ENCODE results near the gene UPK3B.
"Not testable (repeated sequence)": the region's sequence is repeated elsewhere in the genome, so short reads cannot be mapped to it uniquely, and the experiment has no call there.

Gene UPK3B

DNA sequence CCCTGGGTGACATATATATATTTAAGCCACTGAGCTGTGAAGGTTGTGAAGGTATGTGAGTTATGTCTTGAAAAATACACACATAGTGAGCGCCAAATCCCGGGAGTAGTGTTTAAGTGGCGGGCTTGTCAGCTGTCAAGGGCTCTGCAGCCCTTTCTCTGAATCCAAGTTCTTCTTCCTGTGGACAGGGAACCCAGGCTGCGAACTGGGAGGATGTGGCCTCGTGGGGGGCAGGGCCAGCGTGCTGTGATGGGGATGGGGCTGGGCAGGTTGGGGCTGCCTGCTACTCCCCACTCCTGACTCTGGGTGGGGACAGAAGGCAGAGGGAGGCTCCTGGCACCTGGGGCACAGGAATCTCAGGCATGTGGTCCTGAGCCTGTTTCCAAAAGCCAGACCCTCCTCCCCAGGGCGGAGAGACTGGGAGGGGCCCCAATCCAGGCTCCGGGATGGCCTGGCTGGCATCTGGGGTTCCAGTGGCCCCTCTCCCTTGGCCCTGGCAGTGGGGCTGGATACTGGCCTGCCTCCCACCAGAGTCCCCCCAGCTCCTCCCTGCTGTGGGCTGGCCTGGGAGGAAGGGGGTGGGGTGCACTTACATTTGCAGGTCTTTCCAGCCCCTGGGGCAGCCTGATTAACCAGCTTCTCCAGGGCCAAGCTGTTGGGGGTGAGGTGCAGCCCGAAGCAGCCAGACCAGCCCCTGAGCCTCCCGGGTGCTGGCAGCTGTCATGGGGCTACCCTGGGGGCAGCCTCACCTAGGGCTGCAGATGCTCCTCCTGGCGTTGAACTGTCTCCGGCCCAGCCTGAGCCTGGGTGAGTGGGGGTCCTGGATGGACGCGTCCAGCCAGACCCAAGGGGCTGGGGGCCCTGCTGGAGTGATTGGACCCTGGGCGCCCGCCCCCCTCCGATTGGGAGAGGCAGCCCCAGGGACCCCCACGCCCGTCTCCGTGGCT, at the start of gene UPK3B:
TSS of gene UPK3B (plus strand) at position 622 of the 947 bp plus-strand sequence. CDS start at position 723, 101 bp downstream.
- TF ChIP-seq, protein P1, sequence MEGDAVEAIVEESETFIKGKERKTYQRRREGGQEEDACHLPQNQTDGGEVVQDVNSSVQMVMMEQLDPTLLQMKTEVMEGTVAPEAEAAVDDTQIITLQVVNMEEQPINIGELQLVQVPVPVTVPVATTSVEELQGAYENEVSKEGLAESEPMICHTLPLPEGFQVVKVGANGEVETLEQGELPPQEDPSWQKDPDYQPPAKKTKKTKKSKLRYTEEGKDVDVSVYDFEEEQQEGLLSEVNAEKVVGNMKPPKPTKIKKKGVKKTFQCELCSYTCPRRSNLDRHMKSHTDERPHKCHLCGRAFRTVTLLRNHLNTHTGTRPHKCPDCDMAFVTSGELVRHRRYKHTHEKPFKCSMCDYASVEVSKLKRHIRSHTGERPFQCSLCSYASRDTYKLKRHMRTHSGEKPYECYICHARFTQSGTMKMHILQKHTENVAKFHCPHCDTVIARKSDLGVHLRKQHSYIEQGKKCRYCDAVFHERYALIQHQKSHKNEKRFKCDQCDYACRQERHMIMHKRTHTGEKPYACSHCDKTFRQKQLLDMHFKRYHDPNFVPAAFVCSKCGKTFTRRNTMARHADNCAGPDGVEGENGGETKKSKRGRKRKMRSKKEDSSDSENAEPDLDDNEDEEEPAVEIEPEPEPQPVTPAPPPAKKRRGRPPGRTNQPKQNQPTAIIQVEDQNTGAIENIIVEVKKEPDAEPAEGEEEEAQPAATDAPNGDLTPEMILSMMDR (IDR thresholded peaks at IDR 0.05; ENCODE audit: low read depth, low read length) = no peak
- no peak for DNase-seq (ENCODE audit: low read depth in 2 of 2)
- no peak within 1 kb of the TSS for H3K4me3 ChIP-seq (replicated peaks in 1 of 2; ENCODE audit: low read depth in 2 of 2, low read length in 2 of 2)

DNA sequence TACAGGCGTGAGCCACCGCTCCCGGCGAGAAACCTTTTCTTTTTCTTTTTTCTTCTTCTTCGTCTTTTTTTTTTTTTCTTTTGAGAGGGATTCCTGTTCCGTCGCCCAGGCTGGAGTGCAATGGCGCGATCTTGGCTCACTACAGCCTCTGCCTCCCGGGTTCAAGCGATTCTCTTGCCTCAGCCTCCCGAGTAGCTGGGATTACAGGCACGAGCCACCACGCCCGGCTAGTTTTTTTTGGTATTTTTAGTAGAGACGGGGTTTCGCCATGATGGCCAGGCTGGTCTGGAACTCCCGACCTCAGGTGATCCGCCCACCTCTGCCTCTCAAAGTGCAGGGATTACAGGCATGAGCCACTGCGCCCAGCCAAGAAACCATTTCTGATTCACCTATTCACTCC, 49.6 kb upstream of the UPK3B start:
- DNase-seq (ENCODE audit: low read depth in 2 of 2) = not testable (repeated sequence)

DNA sequence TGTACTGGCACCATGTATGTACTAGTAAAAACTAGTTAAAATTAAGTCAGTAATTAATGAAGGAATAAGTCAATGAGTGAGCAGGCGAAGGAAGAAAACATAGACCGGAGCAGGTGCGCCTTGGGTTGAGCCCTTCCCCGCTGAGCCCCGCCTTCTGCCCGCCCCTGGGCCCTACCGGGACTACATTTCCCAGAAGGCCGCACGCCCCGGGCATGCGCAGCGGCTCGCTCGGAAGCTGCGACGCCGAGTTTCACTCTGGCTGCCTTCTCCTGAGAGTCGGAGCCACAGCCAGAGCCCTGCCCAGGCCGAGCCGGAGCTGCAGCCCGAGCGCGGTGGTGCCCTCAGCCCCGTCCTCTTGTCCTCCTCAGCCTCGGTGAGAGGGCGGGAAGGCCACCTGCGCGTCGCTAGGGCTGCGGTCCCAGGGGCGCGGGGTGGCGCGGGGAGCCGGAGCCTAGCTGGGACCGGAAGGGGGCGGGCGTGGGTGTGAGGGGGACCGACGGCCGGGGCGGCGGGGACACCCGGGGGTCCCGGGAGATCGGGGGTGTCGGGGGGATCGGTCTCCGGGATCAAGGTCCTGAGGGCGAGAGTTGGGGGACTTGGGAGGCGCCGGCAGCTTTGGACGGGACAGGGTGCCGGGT, 48.8 kb upstream of the UPK3B start, which contains the start of gene DTX2:
TSS of gene DTX2 (plus strand) at position 246 of the 638 bp plus-strand sequence. CDS start 18,801 bp downstream, outside the sequence.
- not testable (repeated sequence) for DNase-seq (ENCODE audit: low read depth in 2 of 2)
- peak within 1 kb of the TSS in 1 of 2 donors; percentile 52 for H3K4me3 ChIP-seq (replicated peaks in 1 of 2; ENCODE audit: low read depth in 2 of 2, low read length in 2 of 2)

More for the DNA sequence above, 49.6 kb upstream of the UPK3B start:
- H3K4me3 ChIP-seq (replicated peaks in 1 of 2; ENCODE audit: low read depth in 2 of 2, low read length in 2 of 2) = not testable (repeated sequence)

DNA sequence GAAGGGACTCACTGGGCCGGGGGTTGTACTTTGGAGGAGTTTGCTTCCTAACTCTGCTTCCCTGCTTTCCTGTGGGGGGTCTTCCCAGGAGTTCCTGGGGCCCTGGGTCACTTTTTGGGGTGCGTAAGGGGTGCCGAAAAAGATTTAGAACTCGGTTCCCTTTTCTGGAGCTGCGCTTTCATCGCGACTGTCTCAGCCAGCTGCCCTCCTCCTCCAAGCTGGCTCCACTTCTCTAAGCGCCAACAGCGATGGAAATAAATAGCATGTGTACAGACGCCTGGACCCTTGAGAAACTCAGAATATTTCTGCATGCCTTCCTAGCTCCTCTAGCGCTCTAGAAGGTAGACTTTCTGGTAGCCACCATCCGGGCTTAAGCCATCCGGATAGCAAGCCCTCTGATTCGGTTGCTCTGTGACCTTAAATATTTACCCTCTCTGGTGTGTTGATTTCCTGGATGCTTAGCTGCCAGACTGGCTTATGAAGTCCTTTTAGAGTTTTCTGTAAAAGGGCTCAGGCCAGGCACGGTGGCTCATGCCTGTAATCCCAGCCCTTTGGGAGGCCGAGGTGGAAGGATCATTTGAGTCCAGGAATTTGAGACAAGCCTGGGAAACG, 48.0 kb upstream of the UPK3B start:
- not testable (repeated sequence) for DNase-seq (ENCODE audit: low read depth in 2 of 2); H3K4me3 ChIP-seq (replicated peaks in 1 of 2; ENCODE audit: low read depth in 2 of 2, low read length in 2 of 2)

DNA sequence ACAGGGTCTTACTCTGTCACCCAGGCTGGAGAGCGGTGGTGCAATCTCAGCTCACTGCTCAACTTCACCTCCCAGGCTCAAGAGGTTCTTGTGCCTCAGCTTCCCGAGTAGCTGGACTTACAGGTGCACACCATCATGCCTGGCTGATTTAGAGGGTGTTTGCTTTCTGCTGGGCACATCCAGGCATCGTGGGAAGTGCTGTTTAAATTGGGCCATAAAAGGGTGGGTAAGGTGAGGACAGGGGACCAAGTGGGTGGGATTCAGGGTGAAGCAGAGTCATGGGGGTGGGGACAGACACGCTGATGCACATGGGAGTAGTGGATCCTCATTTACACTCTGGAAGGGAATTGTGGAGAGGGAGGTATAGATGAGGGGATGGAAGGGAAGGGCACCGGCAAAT, 45.4 kb upstream of the UPK3B start:
- not testable (repeated sequence) for DNase-seq (ENCODE audit: low read depth in 2 of 2); H3K4me3 ChIP-seq (replicated peaks in 1 of 2; ENCODE audit: low read depth in 2 of 2, low read length in 2 of 2)

DNA sequence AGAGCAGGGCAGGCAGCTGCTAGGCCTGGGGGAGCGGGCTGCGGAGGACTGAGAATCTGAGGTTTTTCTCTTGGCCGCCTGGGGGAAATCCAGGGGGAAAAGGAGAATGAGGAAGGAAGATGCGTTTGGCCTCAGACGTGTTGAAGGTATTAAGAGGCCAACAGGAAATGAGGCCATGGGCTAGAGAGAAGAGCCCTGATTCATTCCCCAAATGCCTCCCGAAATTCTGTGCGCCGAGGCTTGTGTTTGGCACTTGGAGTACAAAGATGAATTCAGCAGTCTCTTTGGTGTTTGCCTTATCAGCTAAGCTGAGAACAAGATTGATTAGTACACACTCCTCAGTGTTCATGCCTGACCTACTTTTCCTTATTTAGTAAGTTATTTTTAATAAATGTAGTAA, 44.4 kb upstream of the UPK3B start:
- H3K4me3 ChIP-seq (replicated peaks in 1 of 2; ENCODE audit: low read depth in 2 of 2, low read length in 2 of 2); DNase-seq (ENCODE audit: low read depth in 2 of 2): not testable (repeated sequence)

DNA sequence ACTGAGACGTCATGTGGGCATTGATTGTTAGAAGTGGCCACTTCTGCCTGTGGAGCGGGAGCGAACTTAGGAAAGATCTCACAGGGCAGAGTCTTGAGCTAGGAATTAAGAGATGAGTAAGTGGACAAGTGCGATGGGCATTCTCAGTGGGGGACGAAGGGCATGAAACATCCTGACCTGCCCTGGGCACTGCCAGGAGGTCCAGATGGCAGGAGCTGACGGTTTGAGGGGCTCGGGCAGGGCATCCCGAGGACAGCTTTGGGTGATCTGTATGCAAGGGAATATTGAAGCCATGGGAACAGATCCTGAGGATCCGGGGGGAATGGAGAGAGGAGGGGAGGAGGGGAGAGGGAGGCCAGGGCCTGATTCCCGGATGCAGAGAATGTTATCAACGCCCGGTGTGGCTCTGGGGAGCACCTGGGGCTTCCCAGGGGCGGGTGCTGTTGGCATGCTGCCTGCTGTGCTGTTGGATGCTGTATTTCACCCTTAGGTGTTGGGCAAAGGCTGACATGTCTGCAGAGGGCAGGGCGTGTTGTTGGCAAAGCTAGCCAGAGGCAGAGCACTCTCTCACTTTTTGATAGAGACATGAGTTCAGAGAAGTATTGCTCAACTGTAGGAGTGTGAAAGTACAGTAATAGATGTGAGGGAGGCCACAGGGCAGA, 42.5 kb upstream of the UPK3B start:
- not testable (repeated sequence) for H3K4me3 ChIP-seq (replicated peaks in 1 of 2; ENCODE audit: low read depth in 2 of 2, low read length in 2 of 2); DNase-seq (ENCODE audit: low read depth in 2 of 2)

DNA sequence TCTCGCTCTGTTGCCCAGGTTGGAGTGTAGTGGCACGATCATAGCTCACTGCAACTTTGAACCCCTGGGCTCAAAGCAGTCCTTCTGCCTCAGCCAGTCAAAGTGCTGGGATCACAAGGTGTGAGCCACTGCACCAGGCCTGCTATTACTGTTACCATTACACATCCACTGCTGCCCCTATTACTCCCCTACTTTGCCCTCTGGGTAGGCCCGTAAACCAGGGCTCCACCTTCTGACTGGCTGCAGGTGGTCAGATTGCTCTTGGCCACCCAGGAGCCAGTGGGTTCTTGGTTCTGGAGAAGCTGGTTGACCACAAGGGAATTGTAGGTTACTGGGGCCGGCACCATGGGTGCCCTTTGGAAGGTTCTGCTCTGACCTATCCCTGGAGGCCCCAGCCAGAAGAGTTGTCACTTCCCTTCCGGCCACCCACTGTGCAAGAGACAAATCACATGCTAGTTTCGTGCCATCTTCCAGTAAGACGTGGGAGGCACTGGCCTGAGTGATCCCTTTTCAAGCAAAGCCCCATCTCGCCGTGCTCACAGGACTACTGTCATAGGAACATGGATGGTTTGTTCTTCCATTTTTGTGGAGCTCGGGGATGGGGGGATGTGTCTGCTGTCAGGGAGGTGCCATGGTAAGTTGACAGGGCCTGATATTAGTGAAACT, 38.7 kb upstream of the UPK3B start:
- not testable (repeated sequence) for H3K4me3 ChIP-seq (replicated peaks in 1 of 2; ENCODE audit: low read depth in 2 of 2, low read length in 2 of 2); DNase-seq (ENCODE audit: low read depth in 2 of 2)

DNA sequence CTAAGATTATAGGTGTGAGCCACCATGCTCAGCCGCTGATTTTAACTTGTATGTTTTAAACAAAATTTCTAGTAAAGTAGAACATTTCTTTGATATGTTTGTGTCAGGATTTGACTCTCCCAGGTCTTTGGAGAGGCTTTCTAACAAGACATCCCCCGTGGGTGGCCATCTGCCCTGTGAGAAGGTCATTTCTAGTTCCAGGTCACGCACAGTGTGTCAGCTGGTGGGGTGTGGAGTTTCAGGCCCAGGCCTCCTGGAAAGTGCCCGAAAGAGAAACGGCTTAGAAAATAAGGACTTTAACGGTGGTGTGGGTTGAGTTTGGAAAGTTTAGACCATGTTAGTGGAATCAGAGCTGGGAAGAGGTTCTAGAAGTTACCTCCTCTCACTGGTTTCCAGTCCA, 37.3 kb upstream of the UPK3B start:
- not testable (repeated sequence) for DNase-seq (ENCODE audit: low read depth in 2 of 2); H3K4me3 ChIP-seq (replicated peaks in 1 of 2; ENCODE audit: low read depth in 2 of 2, low read length in 2 of 2)

DNA sequence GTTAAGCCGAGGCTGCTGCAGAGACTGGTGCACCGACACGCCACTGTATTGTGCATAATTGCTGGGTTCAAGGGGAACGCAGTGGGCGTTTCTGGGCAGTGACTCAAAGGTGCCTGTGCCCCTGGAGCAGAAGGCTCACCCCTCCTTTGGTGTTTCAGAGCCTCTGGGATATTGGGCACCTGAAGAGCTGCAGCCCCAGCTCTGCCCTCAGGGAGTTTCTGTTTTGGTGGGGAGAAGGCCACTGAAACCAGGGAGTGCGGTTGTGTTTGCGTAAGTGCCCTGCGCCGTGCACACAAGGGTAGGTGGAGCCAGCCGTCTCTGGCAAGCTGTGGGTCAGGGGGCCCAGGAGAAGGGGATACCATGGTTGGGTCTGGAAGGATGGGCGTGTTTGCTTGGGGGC, 34.1 kb upstream of the UPK3B start:
- not testable (repeated sequence) for DNase-seq (ENCODE audit: low read depth in 2 of 2); H3K4me3 ChIP-seq (replicated peaks in 1 of 2; ENCODE audit: low read depth in 2 of 2, low read length in 2 of 2)

DNA sequence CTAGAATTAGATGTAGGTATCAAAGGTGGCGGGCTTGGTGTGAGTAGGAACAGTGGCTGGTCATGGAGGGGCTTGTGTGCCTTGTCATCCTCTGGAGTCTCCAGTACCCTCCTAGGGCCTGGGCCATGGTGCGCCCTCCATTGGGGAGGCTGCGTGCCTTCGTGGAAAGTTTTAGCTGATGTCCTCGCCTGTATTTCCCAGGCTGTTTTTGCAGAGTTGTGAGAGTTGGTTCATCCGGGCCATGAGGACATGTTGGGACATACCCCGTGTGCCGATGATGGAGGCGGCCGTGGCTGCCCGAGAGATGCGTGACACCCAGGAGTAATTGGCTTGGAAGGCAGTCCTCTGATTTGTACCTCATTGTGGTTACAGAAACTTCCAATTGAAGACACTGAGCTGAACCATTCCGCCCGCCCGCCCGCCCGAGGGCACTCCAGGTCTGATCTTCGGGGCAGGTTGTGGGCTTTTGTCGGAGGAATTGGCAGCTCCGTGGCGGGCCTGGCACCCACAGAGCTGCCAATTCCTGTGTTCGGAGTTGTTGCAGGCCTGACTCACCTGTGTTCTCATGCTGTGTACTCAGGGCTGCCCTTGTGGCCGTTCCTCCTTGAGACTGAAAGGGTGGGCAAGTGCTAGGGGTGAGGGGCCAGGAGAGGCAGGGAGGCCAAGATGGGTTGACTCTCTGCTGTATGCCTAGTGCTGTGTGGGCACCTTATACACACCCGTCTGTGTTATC, 33.4 kb upstream of the UPK3B start:
- not testable (repeated sequence) for DNase-seq (ENCODE audit: low read depth in 2 of 2); H3K4me3 ChIP-seq (replicated peaks in 1 of 2; ENCODE audit: low read depth in 2 of 2, low read length in 2 of 2)

DNA sequence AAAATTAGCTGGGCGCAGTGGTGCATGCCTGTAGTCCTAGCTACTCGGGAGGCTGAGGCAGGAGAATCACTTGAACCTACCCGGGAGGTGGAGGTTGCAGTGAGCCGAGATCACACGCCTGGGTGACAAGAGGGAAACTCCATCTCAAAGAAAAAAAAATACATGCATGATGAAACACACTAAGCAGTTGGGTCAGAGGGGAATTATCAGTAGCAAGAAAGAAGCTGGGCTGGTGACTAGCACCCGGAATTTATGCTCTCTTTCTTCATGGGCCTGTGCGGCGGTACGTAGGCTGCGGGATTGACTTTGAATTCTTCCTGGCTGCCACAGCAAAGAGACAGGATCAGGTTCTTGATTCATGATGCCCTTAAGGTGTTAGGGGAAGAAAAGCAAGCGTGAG, 30.7 kb upstream of the UPK3B start:
- DNase-seq (ENCODE audit: low read depth in 2 of 2); H3K4me3 ChIP-seq (replicated peaks in 1 of 2; ENCODE audit: low read depth in 2 of 2, low read length in 2 of 2): not testable (repeated sequence)

DNA sequence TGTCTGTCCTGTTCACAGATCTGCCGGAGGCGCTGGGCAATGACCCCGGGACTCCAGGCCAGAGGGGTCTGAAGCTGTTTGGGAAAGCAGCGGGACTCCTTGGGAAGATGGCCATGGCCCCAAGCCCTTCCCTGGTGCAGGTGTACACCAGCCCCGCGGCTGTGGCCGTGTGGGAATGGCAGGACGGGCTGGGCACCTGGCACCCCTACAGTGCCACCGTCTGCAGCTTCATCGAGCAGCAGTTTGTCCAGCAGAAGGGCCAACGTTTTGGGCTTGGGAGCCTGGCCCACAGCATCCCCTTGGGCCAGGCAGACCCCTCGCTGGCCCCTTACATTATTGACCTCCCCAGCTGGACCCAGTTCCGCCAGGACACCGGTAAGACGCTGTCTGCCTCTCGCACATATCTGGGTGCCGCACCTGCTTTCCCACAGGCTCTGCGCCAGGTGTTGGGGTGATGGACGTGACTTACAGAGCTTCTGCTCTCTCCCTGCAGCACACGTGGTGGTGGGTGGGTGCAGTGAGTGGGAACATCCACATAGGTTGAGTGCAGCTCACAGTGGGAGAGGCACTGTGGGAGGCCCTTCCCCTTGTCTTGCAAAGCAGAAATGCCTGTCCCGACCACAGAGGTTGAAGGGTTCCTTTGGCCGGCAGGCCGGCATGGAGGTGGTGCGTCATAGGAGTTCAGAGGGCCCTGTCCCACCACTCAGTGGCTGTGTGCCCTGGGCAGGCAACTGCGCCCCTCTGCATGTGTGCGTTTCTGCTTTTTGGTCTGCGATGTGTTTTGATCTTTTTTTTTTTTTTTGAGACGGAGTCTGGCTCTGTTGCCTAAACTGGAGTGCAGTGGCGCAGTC, 29.7 kb upstream of the UPK3B start:
- H3K4me3 ChIP-seq (replicated peaks in 1 of 2; ENCODE audit: low read depth in 2 of 2, low read length in 2 of 2); DNase-seq (ENCODE audit: low read depth in 2 of 2): not testable (repeated sequence)

DNA sequence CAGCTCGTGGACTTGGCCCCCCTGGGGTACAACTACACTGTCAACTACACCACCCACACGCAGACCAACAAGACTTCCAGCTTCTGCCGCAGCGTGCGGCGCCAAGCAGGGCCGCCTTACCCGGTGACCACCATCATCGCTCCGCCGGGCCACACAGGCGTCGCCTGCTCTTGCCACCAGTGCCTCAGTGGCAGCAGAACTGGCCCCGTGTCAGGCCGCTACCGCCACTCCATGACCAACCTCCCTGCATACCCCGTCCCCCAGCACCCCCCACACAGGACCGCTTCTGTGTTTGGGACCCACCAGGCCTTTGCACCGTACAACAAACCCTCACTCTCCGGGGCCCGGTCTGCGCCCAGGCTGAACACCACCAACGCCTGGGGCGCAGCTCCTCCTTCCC, 27.7 kb upstream of the UPK3B start:
- H3K4me3 ChIP-seq (replicated peaks in 1 of 2; ENCODE audit: low read depth in 2 of 2, low read length in 2 of 2); DNase-seq (ENCODE audit: low read depth in 2 of 2): not testable (repeated sequence)

DNA sequence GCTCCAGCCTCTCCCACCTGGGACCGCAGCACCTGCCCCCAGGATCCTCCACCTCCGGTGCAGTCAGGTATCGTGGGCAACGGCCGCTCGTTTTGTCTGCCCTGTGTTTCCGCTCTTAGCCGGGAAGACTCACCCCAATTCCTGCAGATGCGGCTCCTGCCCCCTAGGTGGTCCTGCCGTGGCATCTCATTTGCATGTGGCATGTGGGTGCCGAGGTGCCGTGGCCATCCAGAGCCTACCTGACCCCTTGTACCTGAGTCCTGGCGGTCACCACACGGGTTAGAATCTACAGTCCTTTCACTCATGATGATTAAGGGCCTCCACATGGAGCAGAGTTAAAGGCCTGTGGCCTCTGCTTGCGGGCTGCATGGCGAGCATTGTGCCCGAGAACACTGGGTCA, 27.3 kb upstream of the UPK3B start:
- not testable (repeated sequence) for DNase-seq (ENCODE audit: low read depth in 2 of 2); H3K4me3 ChIP-seq (replicated peaks in 1 of 2; ENCODE audit: low read depth in 2 of 2, low read length in 2 of 2)

Data from cardiac fibroblast (primary cell).